ENCODE data around the gene GBP1. TPM values are rescaled to one million over a fixed set of nuclear protein-coding genes. Genes with fewer than 3 reads are reported as not detected.

Gene GBP1
- total and polyA plus RNA-seq, 2 experiments from 2014 or later: 0.13 TPM; not detected in 1

DNA sequence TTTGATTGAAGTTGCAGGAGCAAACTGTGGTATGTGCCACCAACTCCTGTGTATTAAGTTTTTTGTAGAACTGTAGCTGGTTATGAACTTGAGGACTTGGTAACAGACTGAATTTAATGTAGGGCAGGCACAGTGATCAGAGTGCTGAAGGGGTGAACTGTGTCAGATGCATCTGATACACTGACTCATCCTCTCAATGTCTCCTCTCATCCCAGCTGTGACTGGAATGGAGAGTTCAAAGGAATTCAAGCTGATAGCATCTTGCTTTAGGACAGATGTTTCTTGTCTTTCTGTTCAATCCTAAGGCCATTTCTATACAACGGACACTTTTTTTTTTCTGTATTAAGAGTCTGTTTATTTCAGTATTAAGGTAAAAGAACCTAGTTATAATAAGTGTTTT is 25.0 kb upstream of the GBP1 start (continued):
- TF ChIP-seq, protein P1, sequence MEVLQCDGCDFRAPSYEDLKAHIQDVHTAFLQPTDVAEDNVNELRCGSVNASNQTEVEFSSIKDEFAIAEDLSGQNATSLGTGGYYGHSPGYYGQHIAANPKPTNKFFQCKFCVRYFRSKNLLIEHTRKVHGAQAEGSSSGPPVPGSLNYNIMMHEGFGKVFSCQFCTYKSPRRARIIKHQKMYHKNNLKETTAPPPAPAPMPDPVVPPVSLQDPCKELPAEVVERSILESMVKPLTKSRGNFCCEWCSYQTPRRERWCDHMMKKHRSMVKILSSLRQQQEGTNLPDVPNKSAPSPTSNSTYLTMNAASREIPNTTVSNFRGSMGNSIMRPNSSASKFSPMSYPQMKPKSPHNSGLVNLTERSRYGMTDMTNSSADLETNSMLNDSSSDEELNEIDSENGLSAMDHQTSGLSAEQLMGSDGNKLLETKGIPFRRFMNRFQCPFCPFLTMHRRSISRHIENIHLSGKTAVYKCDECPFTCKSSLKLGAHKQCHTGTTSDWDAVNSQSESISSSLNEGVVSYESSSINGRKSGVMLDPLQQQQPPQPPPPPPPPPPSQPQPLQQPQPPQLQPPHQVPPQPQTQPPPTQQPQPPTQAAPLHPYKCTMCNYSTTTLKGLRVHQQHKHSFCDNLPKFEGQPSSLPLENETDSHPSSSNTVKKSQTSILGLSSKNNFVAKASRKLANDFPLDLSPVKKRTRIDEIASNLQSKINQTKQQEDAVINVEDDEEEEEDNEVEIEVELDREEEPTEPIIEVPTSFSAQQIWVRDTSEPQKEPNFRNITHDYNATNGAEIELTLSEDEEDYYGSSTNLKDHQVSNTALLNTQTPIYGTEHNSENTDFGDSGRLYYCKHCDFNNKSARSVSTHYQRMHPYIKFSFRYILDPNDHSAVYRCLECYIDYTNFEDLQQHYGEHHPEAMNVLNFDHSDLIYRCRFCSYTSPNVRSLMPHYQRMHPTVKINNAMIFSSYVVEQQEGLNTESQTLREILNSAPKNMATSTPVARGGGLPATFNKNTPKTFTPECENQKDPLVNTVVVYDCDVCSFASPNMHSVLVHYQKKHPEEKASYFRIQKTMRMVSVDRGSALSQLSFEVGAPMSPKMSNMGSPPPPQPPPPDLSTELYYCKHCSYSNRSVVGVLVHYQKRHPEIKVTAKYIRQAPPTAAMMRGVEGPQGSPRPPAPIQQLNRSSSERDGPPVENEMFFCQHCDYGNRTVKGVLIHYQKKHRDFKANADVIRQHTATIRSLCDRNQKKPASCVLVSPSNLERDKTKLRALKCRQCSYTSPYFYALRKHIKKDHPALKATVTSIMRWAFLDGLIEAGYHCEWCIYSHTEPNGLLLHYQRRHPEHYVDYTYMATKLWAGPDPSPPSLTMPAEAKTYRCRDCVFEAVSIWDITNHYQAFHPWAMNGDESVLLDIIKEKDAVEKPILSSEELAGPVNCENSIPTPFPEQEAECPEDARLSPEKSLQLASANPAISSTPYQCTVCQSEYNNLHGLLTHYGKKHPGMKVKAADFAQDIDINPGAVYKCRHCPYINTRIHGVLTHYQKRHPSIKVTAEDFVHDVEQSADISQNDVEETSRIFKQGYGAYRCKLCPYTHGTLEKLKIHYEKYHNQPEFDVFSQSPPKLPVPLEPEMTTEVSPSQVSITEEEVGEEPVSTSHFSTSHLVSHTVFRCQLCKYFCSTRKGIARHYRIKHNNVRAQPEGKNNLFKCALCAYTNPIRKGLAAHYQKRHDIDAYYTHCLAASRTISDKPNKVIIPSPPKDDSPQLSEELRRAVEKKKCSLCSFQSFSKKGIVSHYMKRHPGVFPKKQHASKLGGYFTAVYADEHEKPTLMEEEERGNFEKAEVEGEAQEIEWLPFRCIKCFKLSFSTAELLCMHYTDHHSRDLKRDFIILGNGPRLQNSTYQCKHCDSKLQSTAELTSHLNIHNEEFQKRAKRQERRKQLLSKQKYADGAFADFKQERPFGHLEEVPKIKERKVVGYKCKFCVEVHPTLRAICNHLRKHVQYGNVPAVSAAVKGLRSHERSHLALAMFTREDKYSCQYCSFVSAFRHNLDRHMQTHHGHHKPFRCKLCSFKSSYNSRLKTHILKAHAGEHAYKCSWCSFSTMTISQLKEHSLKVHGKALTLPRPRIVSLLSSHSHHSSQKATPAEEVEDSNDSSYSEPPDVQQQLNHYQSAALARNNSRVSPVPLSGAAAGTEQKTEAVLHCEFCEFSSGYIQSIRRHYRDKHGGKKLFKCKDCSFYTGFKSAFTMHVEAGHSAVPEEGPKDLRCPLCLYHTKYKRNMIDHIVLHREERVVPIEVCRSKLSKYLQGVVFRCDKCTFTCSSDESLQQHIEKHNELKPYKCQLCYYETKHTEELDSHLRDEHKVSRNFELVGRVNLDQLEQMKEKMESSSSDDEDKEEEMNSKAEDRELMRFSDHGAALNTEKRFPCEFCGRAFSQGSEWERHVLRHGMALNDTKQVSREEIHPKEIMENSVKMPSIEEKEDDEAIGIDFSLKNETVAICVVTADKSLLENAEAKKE (CRISPR knock-in tag; IDR thresholded peaks at IDR 0.05): no peak
- TF ChIP-seq EZH2 (IDR thresholded peaks at IDR 0.05; ENCODE audit: low read depth, unreplicated experiment) (no peak), STAT1 (IDR thresholded peaks at IDR 0.05; ENCODE audit: unreplicated experiment) (no peak), POLR2AphosphoS5 (IDR thresholded peaks at IDR 0.05; ENCODE audit: low read depth) (no peak)

DNA sequence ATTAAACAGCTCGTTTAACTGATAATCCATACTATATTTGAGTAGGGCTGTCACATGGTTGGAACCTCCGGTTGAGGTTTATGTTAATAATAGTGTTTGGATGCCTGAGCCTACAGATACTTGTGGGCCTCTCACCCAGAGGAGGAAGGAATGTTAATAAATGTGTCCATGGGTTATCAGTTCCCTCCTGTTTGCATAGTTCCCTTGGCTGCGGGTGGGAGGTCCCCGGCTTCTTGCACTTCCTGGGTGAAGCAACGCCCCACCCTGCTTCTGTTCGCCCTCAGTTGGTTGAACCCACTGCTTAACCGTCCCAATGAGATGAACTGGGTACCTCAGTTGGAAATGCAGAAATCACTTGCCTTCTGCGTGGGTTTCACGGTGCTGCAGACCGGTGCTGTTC is 23.6 kb upstream of the GBP1 start:
- H3K4me2 ChIP-seq: no peak overlapping the region
- no peak for DNase-seq (ENCODE audit: low spot score)
- H4K20me1 ChIP-seq (replicated peaks; ENCODE audit: insufficient read depth): no peaks in the 10 kb centered on the region
- H3K4me3 ChIP-seq: no peak overlapping the region
- Mint-ChIP-seq H3K4me1 (peaks cover 7% of the 10 kb centered on the region; the same call in 1 of the 3 replicates), H3K27me3 (ENCODE audit: insufficient read depth, low read depth, poor library complexity) (peaks cover 4% of the 10 kb centered on the region), H3K27ac (no peak overlapping the region), H3K4me3 (no peak overlapping the region), H3K9me3 (no peaks in the 10 kb centered on the region; the same call in 2 of the 3 replicates), H3K36me3 (ENCODE audit: low read depth) (no peaks in the 10 kb centered on the region)
- H3K27ac ChIP-seq (ENCODE audit: low read depth): no peak overlapping the region
- no peak for ATAC-seq
- H3K9me2 ChIP-seq (ENCODE audit: insufficient read depth): 0 out of 2 replicates have a peak, but pooled peaks cover 4% of the 10 kb centered on the region
- no peaks in the 10 kb centered on the region for H3F3A ChIP-seq (replicated peaks; ENCODE audit: low read depth)
- peak overlapping the region; percentile 75; the same call in 1 of the 2 replicates for H2AFZ ChIP-seq
- H3K79me2 ChIP-seq (replicated peaks; ENCODE audit: insufficient read depth): no peaks in the 10 kb centered on the region
- H3K36me3 ChIP-seq (ENCODE audit: insufficient read depth): no peaks in the 10 kb centered on the region
- peaks cover 5% of the 10 kb centered on the region; the same call in 1 of the 2 replicates for H3K4me1 ChIP-seq (ENCODE audit: insufficient read depth)
- no peaks in the 10 kb centered on the region for H3K27me3 ChIP-seq (ENCODE audit: insufficient read depth)
- TF ChIP-seq, protein P2, sequence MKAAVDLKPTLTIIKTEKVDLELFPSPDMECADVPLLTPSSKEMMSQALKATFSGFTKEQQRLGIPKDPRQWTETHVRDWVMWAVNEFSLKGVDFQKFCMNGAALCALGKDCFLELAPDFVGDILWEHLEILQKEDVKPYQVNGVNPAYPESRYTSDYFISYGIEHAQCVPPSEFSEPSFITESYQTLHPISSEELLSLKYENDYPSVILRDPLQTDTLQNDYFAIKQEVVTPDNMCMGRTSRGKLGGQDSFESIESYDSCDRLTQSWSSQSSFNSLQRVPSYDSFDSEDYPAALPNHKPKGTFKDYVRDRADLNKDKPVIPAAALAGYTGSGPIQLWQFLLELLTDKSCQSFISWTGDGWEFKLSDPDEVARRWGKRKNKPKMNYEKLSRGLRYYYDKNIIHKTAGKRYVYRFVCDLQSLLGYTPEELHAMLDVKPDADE (IDR thresholded peaks at IDR 0.05): no peak
- TF ChIP-seq, protein P3, sequence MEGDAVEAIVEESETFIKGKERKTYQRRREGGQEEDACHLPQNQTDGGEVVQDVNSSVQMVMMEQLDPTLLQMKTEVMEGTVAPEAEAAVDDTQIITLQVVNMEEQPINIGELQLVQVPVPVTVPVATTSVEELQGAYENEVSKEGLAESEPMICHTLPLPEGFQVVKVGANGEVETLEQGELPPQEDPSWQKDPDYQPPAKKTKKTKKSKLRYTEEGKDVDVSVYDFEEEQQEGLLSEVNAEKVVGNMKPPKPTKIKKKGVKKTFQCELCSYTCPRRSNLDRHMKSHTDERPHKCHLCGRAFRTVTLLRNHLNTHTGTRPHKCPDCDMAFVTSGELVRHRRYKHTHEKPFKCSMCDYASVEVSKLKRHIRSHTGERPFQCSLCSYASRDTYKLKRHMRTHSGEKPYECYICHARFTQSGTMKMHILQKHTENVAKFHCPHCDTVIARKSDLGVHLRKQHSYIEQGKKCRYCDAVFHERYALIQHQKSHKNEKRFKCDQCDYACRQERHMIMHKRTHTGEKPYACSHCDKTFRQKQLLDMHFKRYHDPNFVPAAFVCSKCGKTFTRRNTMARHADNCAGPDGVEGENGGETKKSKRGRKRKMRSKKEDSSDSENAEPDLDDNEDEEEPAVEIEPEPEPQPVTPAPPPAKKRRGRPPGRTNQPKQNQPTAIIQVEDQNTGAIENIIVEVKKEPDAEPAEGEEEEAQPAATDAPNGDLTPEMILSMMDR (conservative IDR thresholded peaks at IDR 0.05; ENCODE audit: low read depth in 2 of 2): no peak
- TF ChIP-seq, protein P1 (CRISPR knock-in tag; IDR thresholded peaks at IDR 0.05): no peak

All from GM23338 (cell line).